Choroid plexus epithelial cell (primary cell): Measurements from ENCODE around the gene CX3CL1.

Experiments
- DNase-seq: peaks from one replicate; pipeline ENCODE4 v3.0.0-alpha.2; 2010; ENCODE audit warnings: low read depth
- H3K4me3 ChIP-seq: 2 replicates; pipeline ENCODE4 v1.5.1; 2011; ENCODE audit warnings: low read depth, mild to moderate bottlenecking, control low read depth, low read length, moderate library complexity
- TF ChIP-seq, protein P1 (sequence below): conservative IDR thresholded peaks from 2 replicates; pipeline ENCODE4 v1.5.1; 2011; ENCODE audit warnings: low read depth, mild to moderate bottlenecking, control low read depth, inconsistent platforms, low read length, moderate library complexity

Gene CX3CL1

DNA sequence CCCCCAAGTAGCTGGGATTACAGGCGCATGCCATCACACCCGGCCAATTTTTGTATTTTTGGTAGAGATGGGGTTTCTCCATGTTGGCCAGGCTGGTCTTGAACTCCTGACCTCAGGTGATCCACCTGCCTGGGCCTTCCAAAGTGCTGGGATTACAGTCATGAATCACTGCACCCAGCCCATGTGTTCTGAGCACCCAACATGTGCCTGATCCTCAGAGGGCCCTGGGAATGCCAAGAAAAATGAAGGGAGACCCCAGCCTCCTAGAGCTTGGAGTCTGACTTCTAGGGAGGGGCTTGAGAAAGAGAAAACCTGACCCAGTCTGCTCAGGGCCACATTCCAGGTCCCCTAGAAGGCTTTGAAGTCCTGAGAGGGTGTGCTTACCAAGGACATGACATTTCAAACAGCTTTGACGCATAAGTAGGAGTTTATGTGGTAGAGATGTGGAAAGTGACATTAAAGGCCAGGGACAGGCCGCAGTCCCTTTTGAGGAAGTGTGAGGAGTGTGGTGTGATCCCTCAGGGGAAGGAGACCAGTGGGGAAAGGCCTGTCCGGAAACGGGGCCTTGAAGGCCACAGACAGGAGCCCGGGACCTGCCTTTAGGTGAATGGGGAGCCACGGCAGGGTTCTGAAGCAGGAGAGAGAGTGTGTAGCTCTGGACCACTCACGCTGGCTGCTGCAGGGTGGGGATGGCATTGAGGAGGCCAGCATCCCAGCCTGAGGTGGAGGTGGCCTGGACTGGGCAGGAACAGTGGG, 14.8 kb upstream of the CX3CL1 start:
- TF ChIP-seq, protein P1, sequence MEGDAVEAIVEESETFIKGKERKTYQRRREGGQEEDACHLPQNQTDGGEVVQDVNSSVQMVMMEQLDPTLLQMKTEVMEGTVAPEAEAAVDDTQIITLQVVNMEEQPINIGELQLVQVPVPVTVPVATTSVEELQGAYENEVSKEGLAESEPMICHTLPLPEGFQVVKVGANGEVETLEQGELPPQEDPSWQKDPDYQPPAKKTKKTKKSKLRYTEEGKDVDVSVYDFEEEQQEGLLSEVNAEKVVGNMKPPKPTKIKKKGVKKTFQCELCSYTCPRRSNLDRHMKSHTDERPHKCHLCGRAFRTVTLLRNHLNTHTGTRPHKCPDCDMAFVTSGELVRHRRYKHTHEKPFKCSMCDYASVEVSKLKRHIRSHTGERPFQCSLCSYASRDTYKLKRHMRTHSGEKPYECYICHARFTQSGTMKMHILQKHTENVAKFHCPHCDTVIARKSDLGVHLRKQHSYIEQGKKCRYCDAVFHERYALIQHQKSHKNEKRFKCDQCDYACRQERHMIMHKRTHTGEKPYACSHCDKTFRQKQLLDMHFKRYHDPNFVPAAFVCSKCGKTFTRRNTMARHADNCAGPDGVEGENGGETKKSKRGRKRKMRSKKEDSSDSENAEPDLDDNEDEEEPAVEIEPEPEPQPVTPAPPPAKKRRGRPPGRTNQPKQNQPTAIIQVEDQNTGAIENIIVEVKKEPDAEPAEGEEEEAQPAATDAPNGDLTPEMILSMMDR: no peak
- no peak overlapping the region for H3K4me3 ChIP-seq
- no peak for DNase-seq

DNA sequence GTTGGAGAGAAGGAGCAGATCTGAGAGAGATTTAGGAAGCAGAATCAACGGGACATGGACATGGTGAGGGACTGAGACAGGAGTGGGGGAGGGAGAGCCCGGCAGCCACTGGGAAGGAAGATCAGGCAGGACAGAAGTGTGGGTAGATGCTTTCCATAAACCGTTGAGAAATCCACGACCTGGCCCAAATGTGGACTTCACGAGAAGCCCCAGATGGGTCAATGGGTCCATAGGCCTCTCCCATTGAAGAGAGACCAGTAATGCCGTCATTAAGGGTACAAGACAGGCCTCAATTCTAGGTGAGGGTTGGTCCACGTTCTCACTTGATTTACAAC, 14.2 kb upstream of the CX3CL1 start:
- DNase-seq: no peak
- H3K4me3 ChIP-seq: no peak overlapping the region
- TF ChIP-seq, protein P1: no peak

DNA sequence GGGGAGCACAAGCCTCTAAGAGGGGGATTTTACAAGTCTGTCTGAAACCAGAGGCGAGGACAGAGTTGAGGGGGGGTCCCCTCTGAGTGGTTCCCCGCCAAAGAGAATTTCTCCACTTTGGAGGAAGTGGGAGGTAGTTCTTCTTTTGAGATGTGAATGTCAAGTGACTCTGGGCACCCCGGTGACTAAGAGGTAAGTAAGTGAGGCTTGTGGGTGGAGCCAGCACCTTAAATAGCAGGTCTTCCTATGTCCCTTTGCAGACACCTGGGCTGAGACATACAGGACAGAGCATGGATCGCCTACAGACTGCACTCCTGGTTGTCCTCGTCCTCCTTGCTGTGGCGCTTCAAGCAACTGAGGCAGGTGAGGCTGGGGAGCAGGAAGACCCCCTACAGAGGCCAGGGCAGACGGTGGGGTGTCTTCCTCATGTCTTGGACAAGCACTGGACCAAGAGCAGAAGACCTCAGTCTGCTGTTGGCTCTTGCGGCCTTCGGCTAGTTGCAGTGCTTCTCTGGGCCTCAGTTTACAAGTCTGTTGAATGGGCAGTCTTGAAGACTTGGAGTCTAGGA, 13.7 kb upstream of the CX3CL1 start, which contains the start of gene CCL22:
CCL22 (plus strand) TSS at position 257 of the 569 bp plus-strand sequence; CDS start at position 291, 34 bp downstream.
- TF ChIP-seq, protein P1: no peak
- H3K4me3 ChIP-seq: no peak within 1 kb of the TSS
- no peak for DNase-seq

- TF ChIP-seq, protein P1: no peak
- DNase-seq: no peak
- no peak overlapping the region for H3K4me3 ChIP-seq
These were observed 11.9 kb upstream of the CX3CL1 start for GRCh38 chr16:57360321-57360935.

GRCh38 chr16:57361404-57361803, 10.9 kb upstream of the CX3CL1 start:
- TF ChIP-seq, protein P1: no peak
- no peak overlapping the region for H3K4me3 ChIP-seq
- DNase-seq: no peak

GRCh38 chr16:57364143-57364542, 8.1 kb upstream of the CX3CL1 start:
- DNase-seq: no peak
- TF ChIP-seq, protein P1: no peak
- H3K4me3 ChIP-seq: no peak overlapping the region

DNA sequence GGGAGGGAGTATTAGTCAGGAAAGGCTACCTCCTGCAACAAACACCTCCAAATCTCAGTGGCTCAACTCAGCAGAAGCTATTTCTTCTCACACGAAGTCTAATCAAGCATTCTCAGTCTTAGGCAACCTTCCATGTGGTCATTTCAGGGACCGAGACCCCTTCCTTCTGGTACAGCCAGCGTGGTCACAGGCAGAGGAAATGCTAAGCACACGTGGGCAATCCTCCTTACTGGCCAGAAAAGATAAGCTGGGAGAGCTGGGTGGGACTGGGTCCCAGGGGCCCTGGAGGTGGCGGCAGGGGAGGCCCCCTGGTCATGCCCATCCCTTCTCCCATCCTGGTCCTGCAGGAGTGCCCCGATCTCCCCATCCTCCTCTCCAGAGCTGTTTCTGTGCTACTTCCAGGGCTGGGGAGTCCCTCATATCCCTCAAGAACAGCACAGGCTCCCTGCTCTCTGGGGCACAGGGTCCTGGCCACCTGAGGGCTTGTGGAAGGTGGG, 5.7 kb upstream of the CX3CL1 start:
- TF ChIP-seq, protein P1: no peak
- DNase-seq: no peak
- H3K4me3 ChIP-seq: no peak overlapping the region
